ENCODE results near the gene NAAA.
"Not testable (repeated sequence)": the region's sequence is repeated elsewhere in the genome, so short reads cannot be mapped to it uniquely, and the experiment has no call there.

Gene NAAA

DNA sequence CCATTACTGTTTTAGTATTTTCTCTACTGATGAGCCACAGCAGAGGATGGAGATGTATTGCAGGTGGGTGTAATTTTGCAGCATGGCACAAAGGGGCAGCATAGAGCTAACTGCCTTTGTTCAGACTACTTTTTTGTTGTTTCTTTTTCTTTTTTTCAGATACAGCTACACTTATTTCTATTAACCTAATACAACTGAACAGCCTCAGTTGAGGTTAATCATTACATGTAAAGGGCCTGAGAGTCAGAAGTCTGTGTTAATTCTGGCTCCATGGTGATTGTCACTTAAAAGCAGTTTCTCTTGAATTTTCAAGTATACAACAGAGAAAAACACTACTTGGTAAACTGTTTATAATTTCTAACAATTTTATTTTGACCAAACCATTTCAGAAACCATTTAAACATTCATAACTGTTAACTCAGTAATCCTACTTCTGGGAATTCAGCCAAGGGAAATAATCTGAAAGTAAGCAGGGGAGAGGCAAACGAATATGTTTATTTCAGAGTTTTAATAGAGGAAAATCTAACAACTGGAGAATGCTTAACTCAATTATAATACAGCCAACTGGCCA lies 24.6 kb downstream of the NAAA start:
- peak in 1 of 2 donors; percentile 16 for DNase-seq

DNA sequence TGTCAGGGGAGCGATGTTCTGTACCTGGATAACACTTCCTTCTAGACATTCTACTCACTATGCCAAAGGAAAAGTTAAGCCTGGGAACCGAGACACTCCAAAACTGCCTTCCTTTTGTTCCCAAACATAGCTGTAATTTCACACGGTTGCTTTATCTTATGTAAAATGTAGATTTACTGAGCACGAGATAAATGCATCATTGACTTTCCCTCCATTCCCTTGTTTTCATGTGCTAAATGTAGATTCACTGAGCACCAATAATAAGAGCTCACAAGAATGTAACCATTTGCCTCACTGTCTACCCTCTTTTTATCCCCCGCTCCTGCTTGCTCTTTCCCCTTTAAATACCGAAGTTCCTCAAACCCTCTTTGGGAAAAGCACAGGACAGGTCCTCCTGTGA lies 27.8 kb downstream of the NAAA start:
- DNase-seq, result no peak

DNA sequence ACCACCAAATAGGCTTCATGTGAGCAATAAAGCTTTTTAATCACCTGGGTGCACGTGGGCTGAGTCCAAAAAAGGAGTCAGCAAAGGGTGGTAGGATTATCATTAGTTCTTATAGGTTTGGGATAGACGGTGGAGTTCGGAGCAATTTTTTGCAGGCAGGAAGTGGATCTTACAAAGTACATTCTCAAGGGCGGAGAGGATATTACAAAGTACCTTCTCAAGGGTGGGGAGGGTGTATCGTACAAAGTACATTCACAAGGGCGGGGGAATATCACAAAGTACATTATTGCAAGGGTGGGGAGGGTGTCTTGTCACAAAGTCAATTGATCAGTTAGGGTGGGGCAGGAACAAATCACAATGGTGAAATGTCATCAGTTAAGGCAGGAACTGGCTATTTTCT lies 30.0 kb downstream of the NAAA start:
- not testable (repeated sequence) for DNase-seq

DNA sequence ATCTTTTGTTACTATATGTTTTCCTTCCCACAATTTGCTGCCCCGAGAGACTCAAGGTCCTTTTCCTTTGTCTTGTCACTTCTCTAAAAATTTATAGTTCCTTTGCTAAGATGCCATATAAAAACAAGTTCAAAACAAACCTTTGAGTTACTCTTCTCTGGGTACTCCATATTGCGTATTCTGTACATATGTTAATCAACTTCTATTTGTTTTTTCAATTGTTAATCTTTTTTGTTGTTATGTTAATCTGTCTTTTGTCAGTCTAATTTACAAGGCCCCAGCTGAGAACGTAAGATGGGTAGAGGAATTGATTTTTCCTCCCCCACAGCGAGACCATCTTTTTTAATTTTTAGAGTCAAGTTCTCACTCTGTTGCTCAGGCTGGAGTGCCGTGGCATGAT lies 31.4 kb downstream of the NAAA start:
- DNase-seq, result no peak

DNA sequence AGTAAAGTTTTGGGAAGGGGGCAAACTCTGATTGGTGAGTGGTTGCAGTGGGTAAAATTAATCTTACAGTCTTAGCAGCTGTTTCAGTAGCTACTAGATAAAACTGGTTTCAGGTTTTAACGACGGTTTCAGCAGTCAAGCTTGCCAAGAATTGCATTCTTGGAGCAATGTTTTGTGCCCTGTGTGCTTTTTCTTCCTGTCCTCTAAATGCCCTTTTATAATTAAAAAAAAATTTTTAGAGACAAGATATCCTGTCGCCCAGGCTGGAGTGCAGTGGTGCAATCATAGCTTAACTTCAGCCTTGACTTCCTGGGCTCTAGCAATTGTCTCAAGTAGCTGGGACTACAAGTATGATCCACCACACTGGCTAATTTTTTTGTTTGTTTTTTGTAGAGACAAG lies 32.3 kb downstream of the NAAA start:
- no peak for DNase-seq

DNA sequence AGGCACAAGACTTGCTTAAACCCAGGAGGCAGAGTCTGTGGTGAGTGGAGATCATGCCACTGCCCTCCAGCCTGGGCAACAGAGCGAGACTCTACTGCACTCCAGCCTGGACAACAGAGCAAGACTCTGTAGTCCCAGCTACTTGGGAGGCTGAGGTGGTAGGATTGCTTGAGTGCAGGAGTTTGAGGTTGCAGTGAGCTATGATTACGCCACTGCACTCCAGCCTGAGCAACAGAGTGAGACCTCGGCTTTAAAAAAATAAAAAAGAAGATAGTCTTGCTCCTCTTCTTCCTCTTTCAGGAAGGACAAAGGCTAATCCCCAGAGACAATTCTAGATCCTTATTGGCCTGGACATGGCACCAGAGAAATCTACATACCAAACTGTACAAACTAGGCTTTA lies 32.8 kb downstream of the NAAA start:
- DNase-seq, result no peak

DNA sequence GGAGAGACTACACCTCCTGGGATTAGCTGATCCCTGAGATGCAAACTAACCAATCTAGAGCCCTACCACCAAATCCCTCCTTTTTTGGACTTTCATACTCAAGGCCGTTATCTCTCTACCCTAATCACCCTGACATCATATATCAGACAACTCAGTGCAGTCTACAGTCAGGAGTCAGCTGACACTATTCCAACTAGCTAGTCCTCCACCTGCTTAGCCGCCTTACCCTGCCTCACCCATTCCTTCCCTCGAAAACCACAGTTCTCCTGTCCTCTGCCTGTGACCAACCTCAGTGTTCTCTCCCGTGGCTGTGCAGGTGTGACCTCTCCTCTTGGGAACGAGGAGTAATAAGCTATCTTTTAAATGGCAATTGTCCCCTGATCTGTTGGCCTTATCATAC lies 36.7 kb downstream of the NAAA start:
- DNase-seq, result no peak

DNA sequence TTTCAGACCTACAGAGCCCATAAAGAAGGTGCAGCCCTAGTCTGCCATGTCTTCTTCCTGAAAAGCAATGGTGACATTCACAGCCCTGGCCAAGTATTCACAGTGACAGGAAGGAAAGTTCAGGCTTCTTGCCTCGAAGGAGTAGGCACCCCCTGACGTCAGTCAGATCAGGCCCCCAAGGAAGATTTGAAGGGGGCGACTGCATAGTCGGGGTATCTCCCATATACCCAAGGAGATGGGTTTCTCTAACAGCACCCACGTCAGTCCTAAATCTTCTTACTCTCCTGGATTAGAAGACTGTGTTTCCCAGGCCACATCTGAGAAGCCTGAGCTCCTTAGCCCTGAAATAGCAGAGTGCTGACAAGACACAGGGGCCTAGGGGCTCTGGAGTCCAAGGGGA lies 38.5 kb downstream of the NAAA start, which contains the start of gene PPEF2:
Gene PPEF2 (minus strand): TSS at position 101 of the 400 bp plus-strand sequence. CDS start 6,127 bp downstream, outside the sequence.
- DNase-seq, result no peak

DNA sequence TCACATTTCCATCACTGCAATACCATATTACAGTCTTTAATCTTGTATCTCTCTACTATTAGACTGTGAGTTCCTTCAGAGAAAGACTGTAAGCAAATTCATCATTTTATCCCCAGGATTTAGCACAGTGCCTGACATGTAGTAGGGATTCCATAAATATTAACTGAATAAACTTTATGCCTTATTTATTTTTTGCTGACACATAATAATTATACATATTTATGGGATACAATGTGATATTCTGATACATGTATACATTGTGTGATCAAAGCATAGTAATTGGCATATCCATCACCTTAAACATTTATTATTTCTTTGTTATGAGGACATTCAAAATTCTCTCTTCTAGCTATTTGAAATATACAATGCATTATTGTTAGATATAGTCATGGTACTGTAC lies 42.3 kb downstream of the NAAA start:
- DNase-seq, result no peak

DNA sequence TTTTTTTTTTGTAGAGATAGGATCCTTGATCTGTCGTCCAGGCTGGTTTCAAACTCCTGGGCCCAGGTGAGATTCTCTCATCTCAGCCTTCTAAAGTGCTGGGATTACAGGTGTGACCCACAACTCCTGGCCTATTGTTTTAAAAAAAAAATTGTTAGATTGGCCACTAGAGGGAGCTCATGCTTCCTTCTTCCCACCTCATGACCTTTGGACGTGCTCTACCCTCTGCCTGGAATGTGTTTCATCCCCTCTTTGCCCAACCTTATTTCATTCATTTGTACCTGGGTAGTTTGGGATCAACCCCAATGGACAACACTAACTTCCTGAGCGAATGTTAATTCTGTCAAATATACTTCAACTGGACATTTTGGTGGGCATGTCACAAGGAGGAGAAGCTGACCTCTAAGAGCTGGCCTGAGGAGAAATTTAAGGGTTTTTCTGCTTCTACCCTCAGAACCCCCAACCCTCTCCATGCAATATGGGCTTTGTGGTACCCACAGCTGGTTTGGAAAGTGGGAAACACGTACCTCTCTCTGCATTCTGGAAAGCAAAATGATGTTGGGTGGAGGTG lies 45.0 kb downstream of the NAAA start:
- DNase-seq, result no peak

DNA sequence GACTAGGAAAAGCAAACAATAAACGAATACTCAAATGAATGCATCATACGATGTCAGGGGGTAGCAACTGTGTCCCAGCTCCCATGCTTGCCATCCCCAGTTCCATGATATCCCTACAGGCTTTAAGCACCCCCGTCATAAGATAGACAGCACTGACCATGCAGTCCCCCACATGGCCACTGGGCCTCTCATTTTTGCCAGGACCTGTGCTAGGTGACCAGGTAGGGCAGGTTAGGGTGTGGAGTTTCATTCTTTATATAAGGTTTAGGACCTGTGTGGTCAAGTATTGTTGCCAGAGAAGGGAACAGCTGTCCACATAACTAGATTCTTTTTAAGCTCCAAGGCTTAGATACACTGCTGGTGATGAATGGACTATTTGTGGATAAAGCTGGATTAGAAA lies 48.3 kb downstream of the NAAA start:
- DNase-seq, result no peak

DNA sequence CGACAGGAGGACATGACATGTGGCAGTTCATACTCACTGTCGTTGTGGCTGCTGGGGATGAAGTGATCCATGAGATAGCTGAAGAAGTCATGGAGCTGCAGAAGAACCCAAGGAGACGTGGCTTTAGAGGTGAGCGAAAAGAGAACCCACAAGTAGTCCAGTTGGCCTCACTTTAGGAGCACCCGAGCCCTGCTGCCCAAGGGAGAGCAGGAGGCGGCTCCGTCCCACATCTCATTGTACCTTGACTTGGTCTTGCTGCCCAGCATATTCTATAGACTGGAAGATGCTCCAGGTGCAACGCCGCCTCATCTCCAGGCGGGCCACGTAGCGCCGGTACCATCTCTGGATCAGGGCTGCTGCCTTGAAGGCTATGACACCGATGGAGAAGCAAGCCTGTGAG lies 49.2 kb downstream of the NAAA start:
- DNase-seq, result no peak

DNA sequence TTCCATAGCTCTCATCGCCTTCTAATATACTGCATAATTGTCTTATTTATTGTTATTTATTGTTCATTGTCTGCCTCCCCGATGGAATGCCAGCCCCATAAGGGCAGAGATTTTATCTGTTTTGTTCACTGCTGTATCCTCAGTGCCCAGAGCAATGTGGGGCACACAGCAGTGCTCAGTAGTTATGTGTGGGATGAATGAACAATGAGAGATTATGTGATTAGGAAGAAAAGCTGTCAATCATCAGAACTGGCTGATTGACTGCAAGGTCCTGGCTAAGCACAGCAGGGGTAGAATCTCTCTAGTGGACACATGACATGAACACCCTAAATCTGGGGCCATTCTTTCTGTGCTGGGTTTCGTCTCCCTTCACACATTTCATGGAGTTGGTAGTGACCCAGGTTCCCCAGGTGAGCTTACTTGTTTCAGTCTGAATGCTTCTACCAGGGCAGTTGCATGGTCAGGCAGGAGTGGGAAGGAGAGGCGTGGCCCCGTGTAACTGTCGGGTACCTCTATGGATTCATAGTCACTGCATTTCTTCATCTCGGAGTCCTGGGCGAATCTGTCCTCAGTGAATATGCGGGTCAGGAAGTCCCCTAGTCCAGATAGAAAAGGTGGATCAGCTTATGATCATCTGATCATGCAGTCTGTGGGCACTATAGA lies 51.1 kb downstream of the NAAA start:
- DNase-seq, result no peak

DNA sequence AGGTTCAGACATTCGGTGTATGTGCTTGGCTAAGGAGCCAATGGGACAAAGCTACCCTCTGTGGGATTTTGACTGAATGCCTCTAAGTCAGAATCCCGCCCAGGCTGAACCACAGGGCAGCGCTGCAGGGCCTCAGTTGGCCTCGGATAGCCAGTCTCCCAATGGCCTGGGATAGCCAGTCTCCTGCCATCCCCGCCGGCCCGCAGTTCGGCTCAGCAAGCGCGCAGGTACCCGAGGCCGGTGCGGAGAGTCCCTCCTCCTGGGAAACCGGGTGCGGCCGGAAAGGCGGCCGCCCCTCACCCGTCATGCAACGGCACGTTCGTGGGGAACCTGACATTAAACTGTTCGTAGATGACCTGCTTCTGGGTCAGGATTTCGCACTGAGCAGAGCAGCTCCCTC lies 54.7 kb downstream of the NAAA start:
- DNase-seq, result no peak

DNA sequence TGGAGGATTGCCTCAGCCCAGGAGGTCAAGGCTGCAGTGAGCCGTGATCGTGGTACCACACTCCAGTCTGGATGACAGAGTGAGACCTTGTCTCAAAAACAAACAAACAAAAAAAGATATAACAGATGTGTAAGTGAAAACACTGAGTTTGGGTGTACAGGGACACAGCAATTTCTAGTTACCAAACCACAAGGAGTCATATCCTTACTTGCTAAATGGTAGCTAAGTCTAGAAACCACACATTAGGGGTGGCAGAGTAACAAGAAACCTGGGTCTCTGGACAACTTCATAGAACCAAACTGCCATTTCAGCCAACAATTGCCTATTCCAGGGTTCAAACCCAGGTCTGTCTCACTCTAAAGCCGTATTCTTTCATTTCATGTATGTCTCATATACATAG lies 59.3 kb downstream of the NAAA start:
- DNase-seq, result no peak

DNA sequence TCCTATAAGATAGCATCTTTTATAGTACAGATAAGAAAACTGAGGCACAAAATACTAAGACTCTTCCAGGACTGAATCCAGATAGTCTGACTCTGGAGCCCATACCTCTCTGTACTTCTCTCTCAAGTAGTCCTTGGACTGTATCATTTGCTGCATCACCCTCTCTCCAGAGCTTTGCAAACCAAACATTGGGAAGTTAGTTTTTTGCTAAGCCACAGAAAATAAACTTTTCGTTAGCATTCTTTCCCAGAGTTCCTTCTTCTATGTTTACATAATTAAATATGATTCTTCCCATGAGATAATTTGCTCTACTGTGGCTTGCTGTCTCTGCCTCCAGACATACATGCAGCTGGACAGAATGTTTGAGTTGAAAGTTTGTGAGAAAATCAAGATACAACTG lies 60.5 kb downstream of the NAAA start:
- no peak for DNase-seq

DNA sequence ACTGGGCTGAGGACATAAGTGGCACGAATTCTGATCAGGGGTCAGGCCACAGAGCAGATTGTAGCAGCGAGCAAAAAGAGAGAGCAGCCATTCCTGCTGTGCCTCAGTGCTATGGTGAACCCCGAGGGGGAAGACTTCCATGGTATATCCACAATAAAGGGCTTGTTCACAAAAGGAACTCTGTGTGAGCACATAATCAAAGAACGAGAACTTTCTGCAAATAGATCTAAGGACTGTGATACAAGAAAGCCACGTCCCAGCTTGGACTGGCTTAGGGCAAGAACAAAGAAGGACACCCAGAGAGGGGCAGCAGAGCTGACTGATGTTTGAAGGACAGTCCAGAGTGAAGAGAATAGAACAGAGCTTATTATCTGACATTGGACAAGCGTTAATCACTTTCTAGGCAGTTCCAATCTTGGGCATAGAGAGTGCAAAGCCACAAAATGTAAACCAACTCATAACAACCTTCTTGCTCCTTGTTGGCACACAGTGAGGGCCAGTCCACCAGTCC lies 62.5 kb downstream of the NAAA start:
- DNase-seq, result no peak

DNA sequence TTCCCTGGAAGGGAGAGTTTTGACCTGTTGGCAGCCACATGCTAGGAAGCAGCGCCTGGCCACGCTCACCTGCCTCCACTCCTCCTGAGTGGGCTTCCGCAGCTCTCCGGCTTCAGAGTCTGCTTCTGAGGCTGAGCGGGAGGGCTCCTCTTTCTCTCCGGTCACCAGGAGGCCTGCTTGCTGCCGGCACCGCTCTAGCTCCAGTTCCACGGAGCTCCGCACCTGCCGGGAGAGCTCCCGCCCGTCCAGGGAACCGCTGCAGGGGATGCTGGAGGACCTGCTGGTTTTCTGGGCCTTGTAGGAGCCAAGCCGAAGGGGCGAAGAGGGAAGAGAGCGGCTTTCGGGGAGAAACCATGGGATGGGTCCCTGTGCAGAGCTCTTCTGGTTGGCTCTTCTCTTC lies 64.6 kb downstream of the NAAA start:
- no peak for DNase-seq

DNA sequence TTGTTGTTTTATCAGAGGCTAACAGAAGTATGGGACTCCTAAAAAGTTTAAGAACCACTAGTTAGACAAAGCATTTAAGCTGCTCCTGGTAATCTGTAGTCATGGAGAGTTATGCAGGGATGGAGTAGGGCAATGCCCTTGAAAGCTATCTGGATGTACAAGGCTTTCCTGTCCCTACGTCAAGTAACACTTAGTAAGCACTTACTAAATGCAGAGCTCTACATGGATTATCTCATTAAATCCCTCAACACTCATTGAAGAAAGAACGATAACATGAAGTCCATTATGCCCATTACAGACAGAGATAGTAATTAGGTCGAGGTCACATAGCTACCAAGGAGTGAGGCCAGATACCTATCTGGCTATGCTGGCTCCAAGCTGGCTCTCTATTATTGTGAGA lies 71.7 kb downstream of the NAAA start:
- DNase-seq, result no peak

DNA sequence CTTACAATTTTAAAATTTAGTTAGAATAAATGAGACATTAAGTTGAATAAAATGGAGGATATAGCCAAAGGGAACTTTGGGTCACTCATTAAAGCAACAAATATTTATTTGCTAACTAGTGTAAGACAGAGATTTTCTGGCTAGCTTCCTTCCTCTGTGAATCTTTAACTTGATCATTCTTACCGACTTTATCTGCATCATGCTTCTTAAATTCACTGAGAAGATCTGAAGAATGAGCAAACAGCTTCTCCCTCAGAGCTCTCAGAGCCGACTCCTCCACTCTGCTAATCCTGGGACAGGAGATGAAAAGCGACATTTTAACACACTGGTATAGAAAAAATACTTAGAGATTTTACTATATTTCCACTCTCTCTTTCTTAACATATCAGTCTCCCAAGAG lies 73.7 kb downstream of the NAAA start:
- no peak for DNase-seq

Measured in stimulated activated CD4-positive, alpha-beta T cell treated with anti-CD3 and anti-CD28 coated beads, Interleukin-2, amount 100 ng/mL, for 24 hours (primary cell).